ENCODE results near the gene PRR7.

GRCh38 chr5:177486256-177486655 lies 39.6 kb downstream of the PRR7 start:
- TF ChIP-seq CTCF (IDR thresholded peaks at IDR 0.05; ENCODE audit: low read depth, low read length, missing input control), result no peak
- TF ChIP-seq, protein P1, sequence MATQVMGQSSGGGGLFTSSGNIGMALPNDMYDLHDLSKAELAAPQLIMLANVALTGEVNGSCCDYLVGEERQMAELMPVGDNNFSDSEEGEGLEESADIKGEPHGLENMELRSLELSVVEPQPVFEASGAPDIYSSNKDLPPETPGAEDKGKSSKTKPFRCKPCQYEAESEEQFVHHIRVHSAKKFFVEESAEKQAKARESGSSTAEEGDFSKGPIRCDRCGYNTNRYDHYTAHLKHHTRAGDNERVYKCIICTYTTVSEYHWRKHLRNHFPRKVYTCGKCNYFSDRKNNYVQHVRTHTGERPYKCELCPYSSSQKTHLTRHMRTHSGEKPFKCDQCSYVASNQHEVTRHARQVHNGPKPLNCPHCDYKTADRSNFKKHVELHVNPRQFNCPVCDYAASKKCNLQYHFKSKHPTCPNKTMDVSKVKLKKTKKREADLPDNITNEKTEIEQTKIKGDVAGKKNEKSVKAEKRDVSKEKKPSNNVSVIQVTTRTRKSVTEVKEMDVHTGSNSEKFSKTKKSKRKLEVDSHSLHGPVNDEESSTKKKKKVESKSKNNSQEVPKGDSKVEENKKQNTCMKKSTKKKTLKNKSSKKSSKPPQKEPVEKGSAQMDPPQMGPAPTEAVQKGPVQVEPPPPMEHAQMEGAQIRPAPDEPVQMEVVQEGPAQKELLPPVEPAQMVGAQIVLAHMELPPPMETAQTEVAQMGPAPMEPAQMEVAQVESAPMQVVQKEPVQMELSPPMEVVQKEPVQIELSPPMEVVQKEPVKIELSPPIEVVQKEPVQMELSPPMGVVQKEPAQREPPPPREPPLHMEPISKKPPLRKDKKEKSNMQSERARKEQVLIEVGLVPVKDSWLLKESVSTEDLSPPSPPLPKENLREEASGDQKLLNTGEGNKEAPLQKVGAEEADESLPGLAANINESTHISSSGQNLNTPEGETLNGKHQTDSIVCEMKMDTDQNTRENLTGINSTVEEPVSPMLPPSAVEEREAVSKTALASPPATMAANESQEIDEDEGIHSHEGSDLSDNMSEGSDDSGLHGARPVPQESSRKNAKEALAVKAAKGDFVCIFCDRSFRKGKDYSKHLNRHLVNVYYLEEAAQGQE (IDR thresholded peaks at IDR 0.05), result no peak
- no peak for TF ChIP-seq ZBTB33 (IDR thresholded peaks at IDR 0.05)
- no peak for TF ChIP-seq RAD21 (IDR thresholded peaks at IDR 0.05)
- no peak for TF ChIP-seq GABPA (IDR thresholded peaks at IDR 0.05 in 1 of 2, conservative IDR thresholded peaks at IDR 0.05 in 1 of 2)
- no peak for TF ChIP-seq ATF3 (IDR thresholded peaks at IDR 0.05)
- no peak for TF ChIP-seq SP1 (IDR thresholded peaks at IDR 0.05)
- TF ChIP-seq JUND (IDR thresholded peaks at IDR 0.05), result no peak
- no peak for TF ChIP-seq YY1 (IDR thresholded peaks at IDR 0.05)
- no peak for TF ChIP-seq EGR1 (IDR thresholded peaks at IDR 0.05; ENCODE audit: low read depth in 2 of 2)

All from liver (tissue), 3 donors.